Stromal cell of bone marrow (primary cell): Measurements from ENCODE around the gene NKAIN2.
A peak's percentile ranks its signal among the peaks of the same experiment; 100 is the strongest.
"Not testable (repeated sequence)": the region's sequence is repeated elsewhere in the genome, so short reads cannot be mapped to it uniquely, and the experiment has no call there.

Source experiments
- DNase-seq: peaks from one replicate; pipeline ENCODE4 v3.0.0-alpha.2; 2012; ENCODE audit warnings: low read depth

The NKAIN2 gene

DNA sequence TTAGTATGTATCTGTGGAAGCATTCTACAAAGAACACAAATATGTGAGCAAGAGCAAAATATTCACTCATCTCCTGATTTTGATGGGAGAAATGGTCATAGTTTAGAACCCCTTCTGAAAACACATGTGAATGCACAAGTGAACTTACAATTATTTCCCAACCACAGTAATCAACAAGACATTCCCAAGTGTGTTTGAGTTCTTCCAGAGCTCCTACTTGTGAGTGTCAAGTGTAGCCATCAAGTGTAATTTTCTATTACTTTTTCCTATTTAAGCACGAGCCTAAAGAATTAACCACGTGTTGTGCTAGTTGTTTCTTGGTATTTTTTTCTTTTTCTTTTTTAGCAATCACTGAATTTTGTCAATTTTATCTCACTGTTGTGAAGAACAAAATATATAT lies 402.3 kb downstream of the NKAIN2 start:
- no peak for DNase-seq

- peak; percentile 4 for DNase-seq
Observed at GRCh38 chr6:124223611-124224345, 420.1 kb downstream of the NKAIN2 start.

DNA sequence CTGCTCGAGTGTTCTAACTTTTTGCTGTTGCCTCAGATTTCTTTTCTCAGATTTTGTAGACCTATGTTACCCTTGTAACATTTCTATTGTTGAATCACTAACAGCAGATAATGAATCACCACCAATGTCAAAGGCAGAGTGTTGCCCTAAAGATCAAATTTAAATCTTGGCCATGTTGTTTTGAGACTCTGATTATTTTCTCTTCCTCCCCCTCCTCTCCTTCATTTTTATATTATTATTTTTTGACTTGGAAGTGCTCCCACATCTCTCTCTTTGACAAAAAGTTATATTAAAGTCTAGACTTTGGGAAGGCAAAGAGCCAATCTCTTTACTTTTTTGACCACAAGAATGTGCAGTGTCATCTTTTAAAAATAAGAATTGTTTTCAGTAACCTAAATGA lies 422.7 kb downstream of the NKAIN2 start:
- peak; percentile 36 for DNase-seq

- no peak for DNase-seq
Observed at GRCh38 chr6:124233221-124233620, 429.6 kb downstream of the NKAIN2 start.

- no peak for DNase-seq
Observed at GRCh38 chr6:124234801-124235200, 431.1 kb downstream of the NKAIN2 start.

- no peak for DNase-seq
Observed at GRCh38 chr6:124237911-124238310, 434.2 kb downstream of the NKAIN2 start.

- DNase-seq, result not testable (repeated sequence)
Observed at GRCh38 chr6:124238408-124238807, 434.7 kb downstream of the NKAIN2 start.

- no peak for DNase-seq
Observed at GRCh38 chr6:124254941-124255685, 451.4 kb downstream of the NKAIN2 start.

DNA sequence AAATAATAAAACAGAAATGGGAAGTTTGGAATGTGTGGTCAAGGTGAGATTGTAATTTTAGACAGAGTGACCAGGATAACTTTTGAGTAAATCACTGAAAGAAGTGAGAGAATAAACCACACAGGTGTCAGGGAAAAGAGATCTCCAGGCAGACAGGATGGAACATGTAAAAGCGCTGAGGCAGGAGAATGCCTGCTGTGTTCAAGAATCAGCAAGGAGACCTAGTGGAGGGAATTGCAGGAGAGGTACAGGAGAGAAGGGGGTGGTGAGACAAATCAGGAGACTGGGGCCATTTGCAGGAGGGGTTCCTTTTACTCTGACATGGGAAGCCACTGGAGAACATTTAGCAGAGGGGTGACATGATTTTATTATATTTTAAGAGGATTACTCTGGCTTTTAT lies 456.7 kb downstream of the NKAIN2 start:
- no peak for DNase-seq

- no peak for DNase-seq
Observed at GRCh38 chr6:124269733-124270132, 466.1 kb downstream of the NKAIN2 start.

DNA sequence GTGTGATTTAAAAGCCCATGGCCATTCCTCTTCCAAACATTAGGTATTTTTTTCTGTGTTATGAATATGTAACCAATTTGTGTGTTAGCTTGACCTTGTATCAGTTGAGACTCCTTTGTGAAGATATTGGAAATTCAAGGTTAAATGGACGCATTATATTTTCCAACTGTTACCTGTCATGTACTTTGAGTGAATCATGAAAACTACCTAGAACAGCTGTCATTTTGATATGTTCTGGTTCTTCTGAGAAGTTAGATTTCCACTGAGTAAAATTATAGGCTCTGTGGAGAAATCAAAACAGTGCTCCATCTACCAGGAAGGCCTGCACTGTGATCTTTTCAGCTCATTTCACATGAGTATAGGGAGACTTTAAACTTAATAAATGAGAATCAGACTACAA lies 470.0 kb downstream of the NKAIN2 start:
- DNase-seq, result no peak

GRCh38 chr6:124282541-124282940 lies 478.9 kb downstream of the NKAIN2 start:
- no peak for DNase-seq

- no peak for DNase-seq
Observed at GRCh38 chr6:124283486-124283885, 479.8 kb downstream of the NKAIN2 start.

DNA sequence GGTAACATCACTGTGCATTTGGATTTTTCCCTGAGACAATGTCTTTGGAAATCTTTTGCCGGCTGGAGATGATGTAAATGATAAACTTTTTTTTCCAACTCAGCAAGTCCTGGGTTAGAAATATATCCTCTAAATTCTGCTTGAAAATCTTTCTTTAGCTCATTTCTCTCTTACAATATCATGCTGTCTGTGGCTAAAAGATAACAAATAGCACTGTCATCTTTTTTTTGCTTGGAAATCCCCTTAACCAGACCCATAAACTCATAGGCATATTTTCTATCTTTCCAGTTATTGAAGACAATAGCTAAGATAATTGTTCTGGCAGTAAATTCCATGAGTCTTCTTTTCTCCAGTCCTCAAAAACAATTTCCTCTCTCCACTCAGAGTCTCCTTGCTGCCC lies 481.5 kb downstream of the NKAIN2 start:
- DNase-seq, result no peak

DNA sequence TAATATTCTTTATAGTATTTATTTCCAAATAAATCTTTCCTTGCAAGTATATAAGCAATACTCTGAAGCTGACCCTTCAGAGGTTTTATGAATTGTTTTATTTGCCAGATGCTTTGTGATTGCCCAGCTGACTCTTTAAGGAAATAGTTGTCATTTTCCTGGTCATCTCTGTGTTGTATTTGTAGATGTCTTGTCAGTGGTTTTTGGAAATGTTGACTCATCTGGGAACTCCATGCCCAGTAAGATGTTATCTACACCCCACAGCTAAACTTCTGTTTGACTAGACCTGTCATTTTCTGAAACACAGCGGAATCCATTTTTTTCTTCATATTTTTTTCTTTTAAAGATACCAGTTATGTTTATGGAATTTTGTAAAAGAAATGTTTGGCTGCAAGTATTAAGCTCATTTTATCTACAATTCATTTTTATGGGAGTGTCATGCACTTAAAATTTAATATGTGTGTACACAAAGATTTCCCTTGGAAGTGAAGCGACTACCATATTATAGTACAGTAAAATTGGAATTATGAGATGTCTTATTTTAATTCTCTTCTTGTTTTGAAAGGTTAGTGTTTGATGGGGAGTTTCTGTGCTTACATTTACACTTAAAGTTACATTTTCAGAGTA lies 491.0 kb downstream of the NKAIN2 start:
- DNase-seq, result peak; percentile 33

DNA sequence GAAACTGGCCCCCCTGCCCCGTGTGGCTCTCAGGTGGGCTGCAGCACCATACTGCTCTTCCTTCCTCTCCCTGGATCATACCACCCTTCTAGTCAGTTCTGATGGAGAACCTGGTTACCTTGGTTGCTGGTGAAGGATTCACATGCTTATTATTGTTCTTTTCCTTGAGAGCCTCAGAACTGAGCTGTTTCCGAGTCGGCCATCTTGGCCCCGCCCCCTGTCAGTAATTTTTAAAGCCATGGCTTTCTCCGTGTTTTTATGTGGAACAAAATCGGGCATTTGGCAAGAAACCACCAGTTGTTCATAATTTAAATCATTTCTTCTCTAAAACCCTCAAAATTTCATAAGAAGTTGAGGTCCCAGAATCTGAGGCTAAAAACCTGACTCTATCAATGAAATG lies 493.8 kb downstream of the NKAIN2 start:
- no peak for DNase-seq

DNA sequence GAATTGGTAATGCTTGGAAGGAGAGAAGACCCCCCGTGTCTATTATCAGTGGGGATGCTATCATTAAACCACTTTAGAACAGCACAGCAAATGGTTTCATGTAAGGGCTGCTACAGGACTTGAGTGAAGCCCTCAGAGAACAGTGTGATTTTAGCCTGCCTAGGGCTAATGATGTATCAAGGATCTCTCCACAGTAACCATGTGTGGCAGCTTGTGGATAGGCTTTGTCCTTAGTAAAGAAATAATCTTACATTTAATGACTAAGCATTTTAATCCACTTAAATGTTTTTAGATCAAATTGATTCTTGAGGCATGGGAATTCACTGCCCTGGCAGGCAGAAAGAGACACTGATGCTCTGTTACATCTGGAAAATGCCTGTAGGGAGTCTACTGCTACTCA lies 495.1 kb downstream of the NKAIN2 start:
- DNase-seq, result no peak

GRCh38 chr6:124300907-124301306 lies 497.2 kb downstream of the NKAIN2 start:
- not testable (repeated sequence) for DNase-seq

- DNase-seq, result no peak
Observed at GRCh38 chr6:124303971-124304370, 500.3 kb downstream of the NKAIN2 start.

DNA sequence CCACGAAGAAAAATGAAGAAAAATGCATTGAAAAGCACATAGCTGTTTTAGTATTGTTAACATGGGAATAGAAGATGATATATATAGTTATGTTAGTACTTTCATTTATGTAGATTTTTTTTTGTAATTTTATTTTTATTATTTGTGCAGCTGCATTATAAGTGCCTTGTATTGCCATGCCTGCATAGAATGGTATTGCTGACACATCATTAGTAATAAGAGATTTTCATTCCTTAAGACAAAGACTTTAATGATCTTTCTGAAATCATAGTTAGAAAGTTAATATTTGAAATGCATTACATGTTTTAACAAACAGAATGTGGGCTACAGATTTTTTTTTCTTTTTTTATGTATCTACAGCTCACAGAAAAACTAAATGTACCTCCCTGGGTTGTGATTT lies 506.5 kb downstream of the NKAIN2 start:
- DNase-seq, result no peak

- DNase-seq, result no peak
Observed at GRCh38 chr6:124319410-124319809, 515.7 kb downstream of the NKAIN2 start.

DNA sequence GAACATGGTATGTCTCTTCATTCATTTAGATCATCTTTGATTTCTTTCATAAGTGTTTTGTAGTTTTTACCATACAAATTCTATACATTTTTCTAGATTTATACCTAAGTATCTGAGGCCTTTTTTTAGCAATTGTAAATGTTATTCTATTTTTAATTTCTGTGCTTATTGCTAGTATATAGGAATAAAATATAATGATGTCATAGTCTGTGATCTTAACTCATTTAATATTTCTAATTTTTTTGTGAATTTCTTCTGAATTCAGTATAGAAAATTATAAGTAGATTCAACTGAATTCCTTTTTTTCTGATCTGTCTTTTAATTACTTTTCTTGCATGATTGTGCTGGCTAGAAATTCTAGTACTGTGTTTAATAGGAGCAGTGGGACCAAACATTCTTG lies 520.6 kb downstream of the NKAIN2 start:
- no peak for DNase-seq

GRCh38 chr6:124330197-124330596 lies 526.5 kb downstream of the NKAIN2 start:
- DNase-seq, result no peak
